ENCODE measurements around the gene RNF111. TPM values are rescaled to one million over a fixed set of nuclear protein-coding genes. Genes with fewer than 3 reads are reported as not detected.
"Not testable (repeated sequence)": the region's sequence is repeated elsewhere in the genome, so short reads cannot be mapped to it uniquely, and the experiment has no call there.

The RNF111 gene
- total RNA-seq, 4 donors from 2014 or later = 14.5 to 18.4 (median 15.8) TPM

GRCh38 chr15:58988006-58988785 lies 733 bp downstream of the RNF111 start:
- no peak for TF ChIP-seq POLR2A (IDR thresholded peaks at IDR 0.05)
- no peak for TF ChIP-seq CTCF (IDR thresholded peaks at IDR 0.05 in 4 of 5, conservative IDR thresholded peaks at IDR 0.05 in 1 of 5)
- peaks cover 16 to 35% of the 10 kb centered on the region in 2 donors for H3K4me1 ChIP-seq
- no peaks in the 10 kb centered on the region for H3K27me3 ChIP-seq
- intact Hi-C loops (cut with DNase I; ENCODE audit: low total_unique reads) = loop anchor here (5.0 to 10.0 kb wide), 4 partner anchors 117 to 537 kb away; partner anchors contain the start of genes CCNB2, MINDY2 and MYO1E
- H3K9me3 ChIP-seq = no peaks in the 10 kb centered on the region
- H3K36me3 ChIP-seq = no peaks in the 10 kb centered on the region
- H3K4me3 ChIP-seq = peak overlapping the region; percentile 88 to 97 (median 92)
- peak; percentile 53 to 55 for DNase-seq
- peak overlapping the region; percentile 91 to 98 (median 94) for H3K27ac ChIP-seq
- peak; percentile 84 to 88 for ATAC-seq
- in situ Hi-C loops (cut with MboI; ENCODE audit: low sequenced_read_pairs in 4 of 4) = loop anchor here in 2 of 4 donors (10.0 kb wide), 2 partner anchors 117 to 507 kb away; partner anchors contain the start of gene CCNB2 (in 1 of the 2)

- intact Hi-C loops (cut with DNase I; ENCODE audit: low total_unique reads) (no loop called here), in situ Hi-C loops (cut with MboI; ENCODE audit: low sequenced_read_pairs in 4 of 4) (no loop called here)
- peaks cover 16 to 37% of the 10 kb centered on the region in 2 donors for H3K4me1 ChIP-seq
- ATAC-seq (no peak), DNase-seq (no peak)
- no peak overlapping the region for H3K27ac ChIP-seq
- no peaks in the 10 kb centered on the region for H3K9me3 ChIP-seq
- H3K36me3 ChIP-seq = no peaks in the 10 kb centered on the region
- no peaks in the 10 kb centered on the region for H3K27me3 ChIP-seq
- no peak overlapping the region for H3K4me3 ChIP-seq
- no peak for TF ChIP-seq POLR2A (IDR thresholded peaks at IDR 0.05)
- no peak for TF ChIP-seq CTCF (IDR thresholded peaks at IDR 0.05 in 4 of 5, conservative IDR thresholded peaks at IDR 0.05 in 1 of 5)
These were observed 4.7 kb downstream of the RNF111 start for GRCh38 chr15:58992181-58992580.

DNA sequence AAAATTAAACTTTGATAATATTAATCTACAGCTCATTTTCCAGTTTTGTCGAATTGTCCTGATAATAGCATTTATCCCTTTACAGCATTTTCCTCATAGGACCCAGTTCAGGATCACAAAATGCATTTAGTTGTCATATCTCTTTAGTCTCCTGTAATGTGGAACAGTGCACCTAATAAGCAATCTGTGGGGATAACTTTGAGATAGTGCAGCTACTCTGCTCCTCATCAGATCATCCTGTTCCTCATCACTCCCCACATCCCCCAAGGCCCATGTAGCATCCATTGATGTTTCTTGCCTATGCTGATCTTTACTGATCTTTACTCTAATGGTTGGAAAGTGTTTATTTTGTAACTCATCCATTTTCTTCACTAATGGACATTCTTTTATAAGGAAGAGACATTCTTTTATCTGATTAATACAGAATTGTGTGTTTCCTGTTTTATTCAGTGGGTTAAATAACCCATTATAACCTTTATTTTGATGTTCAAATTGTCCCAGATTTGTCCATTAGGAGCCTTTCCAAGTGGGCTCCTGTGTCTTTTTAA lies 7.5 kb downstream of the RNF111 start:
- no peak for DNase-seq
- no peak overlapping the region for H3K27ac ChIP-seq
- in situ Hi-C loops (cut with MboI; ENCODE audit: low sequenced_read_pairs in 4 of 4) = no loop called here
- H3K36me3 ChIP-seq = no peaks in the 10 kb centered on the region
- ATAC-seq = no peak
- no peak overlapping the region for H3K4me3 ChIP-seq
- intact Hi-C loops (cut with DNase I; ENCODE audit: low total_unique reads) = no loop called here
- peaks cover 8 to 19% of the 10 kb centered on the region in 2 donors for H3K4me1 ChIP-seq
- no peaks in the 10 kb centered on the region for H3K27me3 ChIP-seq
- no peaks in the 10 kb centered on the region for H3K9me3 ChIP-seq
- TF ChIP-seq POLR2A (IDR thresholded peaks at IDR 0.05) = no peak
- no peak for TF ChIP-seq CTCF (IDR thresholded peaks at IDR 0.05 in 4 of 5, conservative IDR thresholded peaks at IDR 0.05 in 1 of 5)

- H3K4me1 ChIP-seq = peaks cover 5 to 15% of the 10 kb centered on the region in 2 donors
- no peaks in the 10 kb centered on the region for H3K9me3 ChIP-seq
- DNase-seq = no peak
- H3K36me3 ChIP-seq = peaks cover 0 to 6% of the 10 kb centered on the region in 2 donors
- no peaks in the 10 kb centered on the region for H3K27me3 ChIP-seq
- intact Hi-C loops (cut with DNase I; ENCODE audit: low total_unique reads) = no loop called here
- ATAC-seq = no peak
- TF ChIP-seq CTCF (IDR thresholded peaks at IDR 0.05 in 4 of 5, conservative IDR thresholded peaks at IDR 0.05 in 1 of 5) (no peak), POLR2A (IDR thresholded peaks at IDR 0.05) (no peak)
- no peak overlapping the region for H3K27ac ChIP-seq
- no peak overlapping the region for H3K4me3 ChIP-seq
- in situ Hi-C loops (cut with MboI; ENCODE audit: low sequenced_read_pairs in 4 of 4) = no loop called here
These were observed 12.2 kb downstream of the RNF111 start for GRCh38 chr15:58999694-59000093.

- H3K36me3 ChIP-seq; intact Hi-C loops (cut with DNase I; ENCODE audit: low total_unique reads); in situ Hi-C loops (cut with MboI; ENCODE audit: low sequenced_read_pairs in 4 of 4); H3K4me3 ChIP-seq; DNase-seq; H3K27ac ChIP-seq; ATAC-seq; H3K27me3 ChIP-seq; H3K9me3 ChIP-seq: not testable (repeated sequence)
- H3K4me1 ChIP-seq = peaks cover 2 to 15% of the 10 kb centered on the region in 2 donors
These were observed 12.8 kb downstream of the RNF111 start for GRCh38 chr15:59000251-59000650.
